Colonic mucosa (tissue), 4 donors: ENCODE results near the gene MED15. TPM values are rescaled to one million over a fixed set of nuclear protein-coding genes. Genes with fewer than 3 reads are reported as not detected.
"Not testable (repeated sequence)": the region's sequence is repeated elsewhere in the genome, so short reads cannot be mapped to it uniquely, and the experiment has no call there.

Experiments
- DNase-seq: peaks from one replicate; pipeline ENCODE4 v3.0.0-alpha.2; 2020
- H3K27ac ChIP-seq: fragments of 200-600 bp; one replicate; pipeline ENCODE4 v1.8.0; 2021
- H3K27me3 ChIP-seq: fragments of 200-600 bp; one replicate; pipeline ENCODE4 v1.8.0; 2021
- H3K36me3 ChIP-seq: fragments of 200-600 bp; one replicate; pipeline ENCODE4 v1.8.0; 2021
- H3K4me1 ChIP-seq: fragments of 200-600 bp; one replicate; pipeline ENCODE4 v1.8.0; 2021; ENCODE audit warnings: mild to moderate bottlenecking
- H3K4me3 ChIP-seq: fragments of 200-600 bp; one replicate; pipeline ENCODE4 v1.8.0; 2021
- H3K9ac ChIP-seq, 2 donors: one replicate each; pipeline ENCODE4 v1.7.0; 2013; ENCODE audit warnings: control low read depth in 2 of 2, low read depth in 2 of 2, low read length in 2 of 2
- H3K9me3 ChIP-seq: fragments of 200-600 bp; one replicate; pipeline ENCODE4 v1.8.0; 2021
- intact Hi-C: fragments of 100-400 bp; cut with DNase I; formaldehyde crosslinking; loops from one replicate; pipeline ENCODE4 v1.14.1; 2022
- total RNA-seq, 2 donors: library from RNA; stranded (reverse); fragmentation: NEBNext Ultra II Directional in 1 of 2; extraction: Animal tissue kit (Norgen Biotek cat#: 25700) in 1 of 2; gene quantifications; one replicate each; pipeline ENCODE4 v1.2.1, GENCODE V29; 2021
- TF ChIP-seq, protein P1 (sequence below): fragments of 200-600 bp; IDR thresholded peaks from one replicate; pipeline ENCODE4 v1.8.0; 2022; ENCODE audit warnings: antibody characterized with exemption, mild to moderate bottlenecking
- donor health status: healthy.
- donor health status: DM: no; HTN: no; CAD: no.
- donor health status: DM: no; HTN: no; CAD: no.

The MED15 gene
- total RNA-seq, 2 donors from 2014 or later = 93.1 to 102 TPM

DNA sequence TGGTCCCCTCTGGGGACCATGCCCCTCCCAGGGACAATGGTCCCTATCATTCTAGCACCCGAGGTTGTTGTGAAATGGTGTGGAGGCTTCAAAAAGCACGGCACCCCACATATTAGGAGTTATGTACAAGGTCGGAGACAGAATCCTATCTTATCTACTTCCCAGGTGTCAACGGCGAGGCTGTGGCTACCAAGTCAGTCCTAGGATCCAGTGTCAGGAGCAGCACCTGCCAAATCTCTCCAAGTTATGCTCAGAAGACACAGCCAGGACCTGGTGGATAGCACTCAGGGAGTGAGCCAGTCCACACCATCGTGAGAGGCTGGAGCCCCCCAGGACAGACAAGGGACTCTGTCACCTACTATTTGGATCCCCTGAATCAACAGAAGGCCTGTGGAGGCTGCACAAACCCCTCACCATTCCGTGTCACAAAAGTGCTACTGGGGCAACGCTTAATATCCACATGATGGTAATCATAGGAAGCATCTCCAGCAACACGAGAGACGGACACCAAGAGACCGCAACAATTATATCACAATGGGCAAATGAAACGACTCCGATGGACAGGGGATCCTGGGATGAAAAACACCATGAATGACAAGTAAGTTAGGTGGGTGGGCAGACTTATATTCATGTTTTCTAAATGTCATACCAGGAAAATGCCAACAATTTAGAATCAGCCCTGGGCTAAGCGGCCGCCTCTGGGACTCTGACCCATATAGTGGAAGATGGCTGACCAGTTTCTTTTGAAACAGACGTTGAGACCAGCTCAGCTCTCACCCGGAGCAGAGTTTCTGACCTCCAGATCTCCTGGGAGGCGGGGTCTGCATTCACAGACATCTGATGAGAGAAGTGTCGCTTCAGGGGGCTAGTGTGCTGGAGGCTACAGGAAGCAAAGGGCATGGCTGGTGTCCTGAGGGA lies 108.4 kb downstream of the MED15 start:
- Histone ChIP-seq H3K9me3 (no peaks in the 10 kb centered on the region), H3K27ac (no peak overlapping the region), H3K4me1 (no peaks in the 10 kb centered on the region), H3K9ac (no peak overlapping the region), H3K4me3 (no peak overlapping the region), H3K36me3 (no peaks in the 10 kb centered on the region), H3K27me3 (no peaks in the 10 kb centered on the region)
- TF ChIP-seq, protein P1, sequence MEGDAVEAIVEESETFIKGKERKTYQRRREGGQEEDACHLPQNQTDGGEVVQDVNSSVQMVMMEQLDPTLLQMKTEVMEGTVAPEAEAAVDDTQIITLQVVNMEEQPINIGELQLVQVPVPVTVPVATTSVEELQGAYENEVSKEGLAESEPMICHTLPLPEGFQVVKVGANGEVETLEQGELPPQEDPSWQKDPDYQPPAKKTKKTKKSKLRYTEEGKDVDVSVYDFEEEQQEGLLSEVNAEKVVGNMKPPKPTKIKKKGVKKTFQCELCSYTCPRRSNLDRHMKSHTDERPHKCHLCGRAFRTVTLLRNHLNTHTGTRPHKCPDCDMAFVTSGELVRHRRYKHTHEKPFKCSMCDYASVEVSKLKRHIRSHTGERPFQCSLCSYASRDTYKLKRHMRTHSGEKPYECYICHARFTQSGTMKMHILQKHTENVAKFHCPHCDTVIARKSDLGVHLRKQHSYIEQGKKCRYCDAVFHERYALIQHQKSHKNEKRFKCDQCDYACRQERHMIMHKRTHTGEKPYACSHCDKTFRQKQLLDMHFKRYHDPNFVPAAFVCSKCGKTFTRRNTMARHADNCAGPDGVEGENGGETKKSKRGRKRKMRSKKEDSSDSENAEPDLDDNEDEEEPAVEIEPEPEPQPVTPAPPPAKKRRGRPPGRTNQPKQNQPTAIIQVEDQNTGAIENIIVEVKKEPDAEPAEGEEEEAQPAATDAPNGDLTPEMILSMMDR = no peak
- intact Hi-C loops = no loop called here
- no peak for DNase-seq

DNA sequence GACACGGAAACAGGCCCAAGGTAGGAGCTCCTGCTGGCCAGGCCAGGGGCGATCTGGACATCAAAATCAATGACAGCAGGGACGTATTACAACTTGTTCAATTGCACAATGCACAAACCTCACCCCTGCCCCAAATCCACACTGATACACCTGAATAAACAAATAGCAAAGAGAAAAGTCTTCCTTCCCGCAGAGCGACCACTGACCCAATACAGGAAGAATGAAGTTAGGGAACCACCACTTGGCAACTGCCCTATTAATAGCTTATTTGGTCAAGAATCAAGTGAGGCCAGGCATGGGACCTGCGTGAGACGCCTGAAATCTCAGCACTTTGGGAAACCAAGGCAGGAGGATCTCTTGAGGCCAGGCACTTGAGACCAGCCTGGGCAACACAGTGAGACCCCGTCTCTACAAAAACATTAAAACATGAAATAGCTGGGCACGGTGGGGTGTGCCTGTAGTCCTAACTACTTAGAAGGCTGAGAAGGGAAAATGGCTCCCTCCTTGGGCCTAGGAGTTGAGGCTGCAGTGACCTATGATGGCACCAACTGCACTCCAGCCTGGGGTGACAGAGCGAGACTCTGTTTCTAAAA lies 109.1 kb downstream of the MED15 start:
- intact Hi-C loops = no loop called here
- no peak overlapping the region for H3K9ac ChIP-seq
- H3K27me3 ChIP-seq = no peaks in the 10 kb centered on the region
- H3K27ac ChIP-seq = no peak overlapping the region
- H3K4me3 ChIP-seq = no peak overlapping the region
- H3K9me3 ChIP-seq = no peaks in the 10 kb centered on the region
- H3K4me1 ChIP-seq = no peaks in the 10 kb centered on the region
- no peak for DNase-seq
- H3K36me3 ChIP-seq = no peaks in the 10 kb centered on the region
- TF ChIP-seq, protein P1 = no peak

DNA sequence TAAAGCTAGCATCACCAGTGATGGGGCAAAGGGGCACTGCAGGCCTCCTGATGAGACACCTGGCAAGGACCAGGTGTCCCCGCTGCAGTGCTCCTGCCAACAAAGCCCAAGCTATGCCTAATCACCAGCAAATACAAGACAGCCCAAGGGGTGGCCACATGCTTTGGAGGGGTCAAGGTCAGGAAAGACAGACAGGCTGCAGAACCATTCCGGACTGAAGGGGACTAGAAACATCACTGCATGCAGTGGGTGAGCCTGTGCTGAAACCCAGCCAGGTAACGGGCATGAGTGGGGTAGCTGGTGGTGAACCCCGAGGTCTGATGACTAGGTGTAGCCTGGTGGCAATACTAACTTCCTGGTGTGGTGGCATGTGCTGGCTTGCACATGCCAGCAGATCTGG lies 111.1 kb downstream of the MED15 start:
- no peak overlapping the region for H3K9ac ChIP-seq
- H3K36me3 ChIP-seq = no peaks in the 10 kb centered on the region
- no peaks in the 10 kb centered on the region for H3K9me3 ChIP-seq
- intact Hi-C loops = no loop called here
- H3K27me3 ChIP-seq = no peaks in the 10 kb centered on the region
- no peak for DNase-seq
- no peak overlapping the region for H3K27ac ChIP-seq
- H3K4me3 ChIP-seq = no peak overlapping the region
- H3K4me1 ChIP-seq = no peaks in the 10 kb centered on the region
- TF ChIP-seq, protein P1 = no peak

DNA sequence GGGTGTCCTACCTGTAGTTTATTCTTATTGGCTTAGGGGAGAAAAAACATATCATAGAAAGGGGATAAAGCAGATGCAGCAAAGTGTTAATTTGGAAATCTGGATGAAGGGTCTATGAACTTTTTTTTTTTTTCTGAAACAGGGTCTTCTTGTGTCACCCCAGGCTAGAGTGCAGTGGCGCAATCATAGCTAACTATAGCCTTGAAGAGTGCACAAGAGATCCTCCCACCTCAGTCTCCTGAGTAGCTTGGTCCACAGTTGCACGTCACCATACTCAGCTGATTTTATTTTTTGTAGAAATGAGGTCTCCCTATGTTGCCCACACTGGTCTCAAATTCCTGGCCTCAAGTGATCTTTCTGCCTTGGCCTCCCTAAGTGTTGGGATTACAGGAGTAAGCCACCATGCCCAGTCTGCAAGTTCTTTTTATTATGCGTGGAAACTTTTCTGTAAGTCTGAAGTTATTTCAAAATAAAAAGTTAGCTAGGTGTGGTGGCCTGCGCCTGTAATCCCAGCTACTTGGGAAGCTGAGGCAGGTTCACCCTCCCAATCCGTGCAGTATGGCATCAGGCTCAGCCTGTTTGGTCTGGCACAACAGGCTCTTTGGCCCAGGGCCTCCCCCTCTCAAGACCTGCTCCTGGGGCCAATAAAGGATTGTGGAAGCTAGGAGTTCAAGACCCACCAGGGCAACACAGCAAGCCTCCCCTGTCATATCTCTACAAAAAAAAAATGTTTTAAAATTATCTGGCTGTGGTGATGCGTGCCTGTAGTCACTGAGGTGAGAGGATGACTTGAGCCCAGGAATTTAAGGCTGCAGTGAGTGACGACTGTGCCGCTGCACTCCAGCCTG lies 111.9 kb downstream of the MED15 start:
- intact Hi-C loops = no loop called here
- no peak overlapping the region for H3K9ac ChIP-seq
- no peaks in the 10 kb centered on the region for H3K36me3 ChIP-seq
- DNase-seq = no peak
- no peaks in the 10 kb centered on the region for H3K4me1 ChIP-seq
- H3K4me3 ChIP-seq = no peak overlapping the region
- no peak overlapping the region for H3K27ac ChIP-seq
- TF ChIP-seq, protein P1 = no peak
- H3K9me3 ChIP-seq = no peaks in the 10 kb centered on the region
- no peaks in the 10 kb centered on the region for H3K27me3 ChIP-seq

DNA sequence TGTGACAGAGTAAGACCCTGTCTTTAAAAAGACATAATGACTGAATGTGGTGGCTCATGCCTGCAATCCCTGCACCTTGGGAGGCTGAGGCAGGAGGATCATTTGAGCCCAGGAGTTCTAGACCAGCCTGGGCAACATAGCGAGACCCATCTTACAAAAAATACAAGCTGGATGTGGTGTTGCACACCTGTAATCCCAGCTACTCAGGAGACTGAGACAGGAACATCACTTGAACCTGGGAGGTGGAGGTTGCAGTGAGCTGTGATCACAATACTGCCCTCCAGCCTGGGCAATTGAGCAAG lies 112.4 kb downstream of the MED15 start:
- intact Hi-C loops, H3K9ac ChIP-seq, H3K4me3 ChIP-seq, DNase-seq, H3K27ac ChIP-seq, H3K27me3 ChIP-seq, H3K36me3 ChIP-seq, H3K9me3 ChIP-seq, H3K4me1 ChIP-seq: not testable (repeated sequence)
